Tibial nerve (tissue), 3 donors: ENCODE results near the gene IL18.

Experiments
- CTCF ChIP-seq, 5 experiments: fragments of 200-600 bp in 3 of 5; fragments of 450-650 bp in 2 of 5; sonication (generic) in 3 of 5; IDR thresholded peaks; one replicate each; pipeline ENCODE4 v1.5.1; 2016 to 2019; ENCODE audit warnings: antibody characterized with exemption in 5 of 5, mild to moderate bottlenecking in 3 of 5, moderate library complexity in 2 of 5
- POLR2A ChIP-seq, 2 donors: fragments of 450-650 bp; IDR thresholded peaks; one replicate each; pipeline ENCODE4 v1.6.1; 2017; ENCODE audit warnings: antibody characterized with exemption in 2 of 2, mild to moderate bottlenecking in 2 of 2, moderate library complexity in 2 of 2

GRCh38 chr11:112097734-112098528, 66.0 kb downstream of the IL18 start:
- TF ChIP-seq CTCF (IDR thresholded peaks at IDR 0.05) (no peak), POLR2A (IDR thresholded peaks at IDR 0.05) (no peak)
